Activated T-cell treated with anti-CD3 and anti-CD28 coated beads, Interleukin-2, amount 50 U/mL, for 24 hours (primary cell): ENCODE data around the gene NCDN.

Experiments
- DNase-seq: peaks from one replicate; pipeline ENCODE4 v3.0.0-alpha.2; 2020
- H3K27ac Mint-ChIP-seq: 2 replicates; pipeline ENCODE4 v1.8.0; 2020; ENCODE audit warnings: mild to moderate bottlenecking, mixed read lengths
- H3K27me3 Mint-ChIP-seq: 2 replicates; pipeline ENCODE4 v1.8.0; 2020; ENCODE audit warnings: mixed read lengths
- H3K36me3 Mint-ChIP-seq: 2 replicates; pipeline ENCODE4 v1.8.0; 2020; ENCODE audit warnings: low read depth, mixed read lengths
- H3K4me1 Mint-ChIP-seq: 2 replicates; pipeline ENCODE4 v1.8.0; 2020; ENCODE audit warnings: low read depth, mixed read lengths
- H3K4me3 Mint-ChIP-seq: 2 replicates; pipeline ENCODE4 v1.8.0; 2020; ENCODE audit warnings: mild to moderate bottlenecking, moderate library complexity, mixed read lengths
- H3K9me3 Mint-ChIP-seq: 2 replicates; pipeline ENCODE4 v1.8.0; 2020; ENCODE audit warnings: mixed read lengths

The NCDN gene

GRCh38 chr1:35587736-35588135, 30.1 kb downstream of the NCDN start:
- H3K4me3 Mint-ChIP-seq = no peak overlapping the region
- no peaks in the 10 kb centered on the region for H3K9me3 Mint-ChIP-seq
- no peak for DNase-seq
- H3K27me3 Mint-ChIP-seq = no peaks in the 10 kb centered on the region
- H3K4me1 Mint-ChIP-seq = no peaks in the 10 kb centered on the region
- H3K36me3 Mint-ChIP-seq = peaks cover 4% of the 10 kb centered on the region
- no peak overlapping the region for H3K27ac Mint-ChIP-seq

- Mint-ChIP-seq H3K4me3 (no peak overlapping the region), H3K27me3 (no peaks in the 10 kb centered on the region), H3K27ac (no peak overlapping the region), H3K9me3 (no peaks in the 10 kb centered on the region), H3K36me3 (peaks cover 4% of the 10 kb centered on the region), H3K4me1 (peaks cover 2% of the 10 kb centered on the region)
- DNase-seq = no peak
Measured at GRCh38 chr1:35588197-35588910, 30.8 kb downstream of the NCDN start.

GRCh38 chr1:35589516-35590427, 32.2 kb downstream of the NCDN start:
- Mint-ChIP-seq H3K9me3 (no peaks in the 10 kb centered on the region), H3K27me3 (no peaks in the 10 kb centered on the region), H3K27ac (peak overlapping the region; percentile 18), H3K4me3 (no peak overlapping the region), H3K36me3 (peaks cover 4% of the 10 kb centered on the region), H3K4me1 (peaks cover 9% of the 10 kb centered on the region)
- DNase-seq = no peak

- DNase-seq = no peak
- Mint-ChIP-seq H3K4me3 (no peak overlapping the region), H3K27me3 (no peaks in the 10 kb centered on the region), H3K36me3 (peaks cover 4% of the 10 kb centered on the region), H3K9me3 (no peaks in the 10 kb centered on the region), H3K27ac (no peak overlapping the region), H3K4me1 (peaks cover 9% of the 10 kb centered on the region)
Measured at GRCh38 chr1:35590476-35591040, 33.0 kb downstream of the NCDN start.

GRCh38 chr1:35591211-35591610, 33.6 kb downstream of the NCDN start:
- Mint-ChIP-seq H3K27ac (no peak overlapping the region), H3K4me3 (no peak overlapping the region), H3K36me3 (peaks cover 10% of the 10 kb centered on the region), H3K9me3 (no peaks in the 10 kb centered on the region), H3K27me3 (no peaks in the 10 kb centered on the region), H3K4me1 (peaks cover 9% of the 10 kb centered on the region)
- DNase-seq = no peak

GRCh38 chr1:35592991-35593769, 35.6 kb downstream of the NCDN start:
- peaks cover 24% of the 10 kb centered on the region for H3K36me3 Mint-ChIP-seq
- H3K9me3 Mint-ChIP-seq = no peaks in the 10 kb centered on the region
- H3K4me3 Mint-ChIP-seq = no peak overlapping the region
- DNase-seq = no peak
- peak overlapping the region; percentile 5 for H3K27ac Mint-ChIP-seq
- no peaks in the 10 kb centered on the region for H3K27me3 Mint-ChIP-seq
- H3K4me1 Mint-ChIP-seq = peaks cover 9% of the 10 kb centered on the region

- DNase-seq = no peak
- H3K27ac Mint-ChIP-seq = no peak overlapping the region
- peaks cover 32% of the 10 kb centered on the region for H3K36me3 Mint-ChIP-seq
- peaks cover 9% of the 10 kb centered on the region for H3K4me1 Mint-ChIP-seq
- H3K9me3 Mint-ChIP-seq = no peaks in the 10 kb centered on the region
- no peak overlapping the region for H3K4me3 Mint-ChIP-seq
- H3K27me3 Mint-ChIP-seq = no peaks in the 10 kb centered on the region
Measured at GRCh38 chr1:35594005-35594760, 36.6 kb downstream of the NCDN start.

GRCh38 chr1:35595684-35596083, 38.1 kb downstream of the NCDN start:
- H3K27ac Mint-ChIP-seq = no peak overlapping the region

GRCh38 chr1:35597870-35598269, 40.3 kb downstream of the NCDN start:
- H3K36me3 Mint-ChIP-seq = peaks cover 60% of the 10 kb centered on the region
- H3K27ac Mint-ChIP-seq = no peak overlapping the region
- no peaks in the 10 kb centered on the region for H3K27me3 Mint-ChIP-seq
- no peak for DNase-seq
- no peak overlapping the region for H3K4me3 Mint-ChIP-seq
- peaks cover 9% of the 10 kb centered on the region for H3K4me1 Mint-ChIP-seq
- no peaks in the 10 kb centered on the region for H3K9me3 Mint-ChIP-seq

More at GRCh38 chr1:35595684-35596083, 38.1 kb downstream of the NCDN start:
- Mint-ChIP-seq H3K36me3 (peaks cover 44% of the 10 kb centered on the region), H3K27me3 (no peaks in the 10 kb centered on the region), H3K9me3 (no peaks in the 10 kb centered on the region), H3K4me3 (no peak overlapping the region), H3K4me1 (peaks cover 9% of the 10 kb centered on the region)
- no peak for DNase-seq

- Mint-ChIP-seq H3K27ac (no peak overlapping the region), H3K9me3 (no peaks in the 10 kb centered on the region), H3K4me1 (peaks cover 1% of the 10 kb centered on the region), H3K36me3 (peaks cover 70% of the 10 kb centered on the region), H3K4me3 (no peak overlapping the region), H3K27me3 (no peaks in the 10 kb centered on the region)
- no peak for DNase-seq
Measured at GRCh38 chr1:35598895-35599294, 41.3 kb downstream of the NCDN start.

GRCh38 chr1:35599411-35599810, 41.8 kb downstream of the NCDN start:
- no peak overlapping the region for H3K27ac Mint-ChIP-seq

GRCh38 chr1:35600593-35600992, 43.0 kb downstream of the NCDN start:
- H3K36me3 Mint-ChIP-seq = peaks cover 87% of the 10 kb centered on the region
- no peaks in the 10 kb centered on the region for H3K27me3 Mint-ChIP-seq
- H3K4me1 Mint-ChIP-seq = no peaks in the 10 kb centered on the region
- H3K9me3 Mint-ChIP-seq = no peaks in the 10 kb centered on the region
- H3K4me3 Mint-ChIP-seq = no peak overlapping the region
- DNase-seq = no peak
- H3K27ac Mint-ChIP-seq = no peak overlapping the region

More at GRCh38 chr1:35599411-35599810, 41.8 kb downstream of the NCDN start:
- Mint-ChIP-seq H3K36me3 (peaks cover 76% of the 10 kb centered on the region), H3K27me3 (no peaks in the 10 kb centered on the region), H3K4me3 (no peak overlapping the region), H3K9me3 (no peaks in the 10 kb centered on the region), H3K4me1 (no peaks in the 10 kb centered on the region)
- no peak for DNase-seq

GRCh38 chr1:35603468-35603867, 45.9 kb downstream of the NCDN start:
- H3K4me3 Mint-ChIP-seq = no peak overlapping the region
- no peak for DNase-seq
- H3K36me3 Mint-ChIP-seq = peaks cover 94% of the 10 kb centered on the region
- no peaks in the 10 kb centered on the region for H3K9me3 Mint-ChIP-seq
- no peak overlapping the region for H3K27ac Mint-ChIP-seq
- H3K27me3 Mint-ChIP-seq = no peaks in the 10 kb centered on the region
- H3K4me1 Mint-ChIP-seq = peaks cover 13% of the 10 kb centered on the region

GRCh38 chr1:35603941-35604340, 46.3 kb downstream of the NCDN start:
- no peak for DNase-seq
- Mint-ChIP-seq H3K4me1 (peaks cover 13% of the 10 kb centered on the region), H3K27ac (no peak overlapping the region), H3K36me3 (peaks cover 94% of the 10 kb centered on the region), H3K4me3 (no peak overlapping the region), H3K27me3 (no peaks in the 10 kb centered on the region), H3K9me3 (no peaks in the 10 kb centered on the region)
